Head of caudate nucleus (tissue), 42 donors: ENCODE measurements around the gene ARL4C.
"Not testable (repeated sequence)": the region's sequence is repeated elsewhere in the genome, so short reads cannot be mapped to it uniquely, and the experiment has no call there.

Source experiments
- DNase-seq, 42 donors: peaks; one replicate each; pipeline versions ENCODE4 v3.0.0 to v3.0.0-alpha.2; 2020 to 2021; ENCODE audit warnings: mixed read lengths in 7 of 42
- intact Hi-C: fragments of 100-400 bp; cut with DNase I; formaldehyde crosslinking; loops from one replicate; pipeline ENCODE4 v1.15.0; 2022

Gene ARL4C

DNA sequence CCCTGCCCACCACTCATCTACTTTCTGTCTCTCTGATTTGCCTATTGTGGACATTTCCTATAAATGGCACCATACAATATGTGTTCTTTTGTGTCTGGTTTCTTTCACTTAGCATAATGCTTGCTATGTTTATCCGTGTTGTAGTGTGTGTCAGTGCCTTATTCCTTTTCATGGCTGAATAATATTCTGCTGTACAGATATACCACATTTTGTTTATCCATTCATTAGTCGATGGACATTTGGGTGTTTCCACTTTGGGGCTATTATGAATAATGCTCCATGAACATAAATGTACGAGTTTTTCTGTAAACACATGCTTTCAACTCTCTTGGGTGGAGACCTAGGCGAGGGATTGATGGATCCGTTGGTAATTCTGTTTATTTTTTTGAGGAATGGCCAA lies 15.6 kb downstream of the ARL4C start:
- no peak for DNase-seq
- intact Hi-C loops = no loop called here

DNA sequence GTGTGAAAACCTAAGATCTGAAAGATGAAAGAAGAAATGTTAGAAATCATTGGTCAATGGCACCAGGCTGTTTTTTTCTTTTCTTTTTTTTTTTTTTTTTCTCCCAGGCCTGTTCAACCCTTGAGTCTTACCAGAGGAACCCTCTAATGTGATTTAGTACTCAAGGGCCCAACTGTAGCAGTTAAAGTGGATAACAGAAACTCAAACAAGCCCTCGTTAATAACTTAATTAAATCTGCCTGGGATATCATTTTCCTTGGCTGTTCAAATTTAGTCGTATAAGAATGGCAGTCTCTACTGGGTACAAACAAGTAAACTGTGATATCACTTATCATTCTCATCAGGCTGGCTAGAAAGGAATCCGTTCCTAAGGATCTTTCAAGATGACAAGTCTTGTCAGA lies 16.5 kb downstream of the ARL4C start:
- no peak for DNase-seq
- intact Hi-C loops = no loop called here

DNA sequence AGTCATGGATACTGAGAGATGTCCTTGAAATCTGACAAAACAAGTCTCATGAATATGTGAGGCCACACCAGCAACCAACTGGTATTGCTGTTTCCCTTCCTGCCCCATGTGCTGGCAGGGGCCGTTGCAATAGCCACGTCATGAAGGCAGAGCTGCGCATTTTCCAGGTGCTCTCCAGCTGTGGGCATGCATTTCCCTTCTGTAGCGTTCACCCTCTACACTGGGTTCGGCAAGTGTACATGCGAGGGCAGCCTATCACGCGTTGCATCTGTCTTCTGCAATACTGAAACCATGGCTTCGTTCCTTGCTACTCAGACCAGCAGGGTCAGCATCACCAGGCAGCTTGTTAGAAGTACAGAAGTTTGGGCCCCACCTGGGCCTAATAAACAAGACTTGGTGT lies 17.4 kb downstream of the ARL4C start:
- DNase-seq = no peak
- intact Hi-C loops = no loop called here

DNA sequence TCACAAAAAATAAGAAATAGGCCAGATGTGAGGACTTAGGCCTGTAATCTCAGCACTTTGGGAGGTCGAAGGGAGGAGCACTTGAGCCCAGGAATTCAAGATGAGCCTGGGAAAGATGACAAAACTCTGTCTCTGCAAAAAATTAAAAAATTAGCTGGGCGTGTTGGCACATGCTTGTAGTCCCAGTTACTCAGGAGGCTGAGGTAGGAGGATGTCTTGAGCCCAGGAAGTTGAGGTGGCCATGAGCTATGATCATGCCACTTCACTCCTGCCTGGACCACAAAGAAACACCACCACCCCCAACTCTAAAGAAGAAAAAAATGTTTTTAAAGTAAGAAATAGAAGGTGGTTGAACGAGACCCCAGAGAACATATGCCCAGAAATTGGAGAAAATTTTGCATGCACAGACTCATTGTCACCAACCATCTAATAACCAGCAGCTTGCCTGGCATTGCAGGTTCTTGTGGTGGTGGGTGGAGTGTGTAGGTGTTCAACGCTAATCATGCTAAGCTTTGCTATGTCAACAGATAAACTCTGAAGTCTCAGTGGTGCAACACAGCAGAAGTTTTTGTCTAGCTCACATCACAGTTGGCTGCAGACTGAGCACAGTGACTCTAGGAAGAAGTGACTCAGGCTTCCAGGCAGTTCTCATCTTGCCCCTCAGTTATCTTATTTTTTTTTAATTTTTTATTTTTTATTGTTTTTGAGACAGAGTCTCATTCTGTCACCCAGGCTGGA lies 18.6 kb downstream of the ARL4C start:
- no peak for DNase-seq
- intact Hi-C loops = no loop called here

DNA sequence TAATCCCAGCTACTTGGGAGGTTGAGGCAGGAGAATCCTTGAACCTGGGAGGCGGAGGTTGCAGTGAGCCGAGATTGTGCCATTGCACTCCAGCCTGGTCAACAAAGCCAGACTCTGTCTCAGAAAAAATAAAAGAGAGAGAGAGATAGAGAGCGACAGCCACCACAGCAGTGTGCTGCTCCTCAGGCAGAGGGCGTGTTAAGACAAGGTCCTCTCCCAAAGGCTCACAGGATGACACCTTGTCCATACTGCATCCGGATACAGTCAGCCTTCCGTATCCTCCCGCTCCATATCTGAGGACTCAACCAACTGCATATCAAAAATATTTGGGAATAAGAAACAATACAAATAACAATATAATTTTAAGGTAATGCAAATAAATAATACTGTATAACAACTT lies 20.1 kb downstream of the ARL4C start:
- intact Hi-C loops = no loop called here
- DNase-seq = no peak

DNA sequence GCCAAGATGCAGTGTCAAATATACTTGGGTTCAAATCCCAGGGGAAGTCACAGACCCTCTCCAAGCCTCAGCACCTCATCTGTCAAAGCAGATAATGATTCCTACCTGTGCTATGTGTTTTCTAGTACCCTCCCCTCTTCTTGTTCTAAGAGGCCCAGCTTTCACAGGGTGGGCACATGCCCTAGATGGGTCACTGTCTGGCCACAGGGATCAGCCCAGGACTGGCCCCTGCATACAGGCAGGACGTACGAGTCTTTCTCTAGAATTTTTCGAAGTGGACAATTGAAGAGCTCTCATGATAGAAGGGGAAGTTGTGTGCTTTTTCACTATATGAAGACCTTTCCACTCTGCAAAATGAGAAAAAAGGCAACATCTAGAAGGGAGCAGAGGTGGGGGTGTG lies 22.2 kb downstream of the ARL4C start:
- intact Hi-C loops = no loop called here

DNA sequence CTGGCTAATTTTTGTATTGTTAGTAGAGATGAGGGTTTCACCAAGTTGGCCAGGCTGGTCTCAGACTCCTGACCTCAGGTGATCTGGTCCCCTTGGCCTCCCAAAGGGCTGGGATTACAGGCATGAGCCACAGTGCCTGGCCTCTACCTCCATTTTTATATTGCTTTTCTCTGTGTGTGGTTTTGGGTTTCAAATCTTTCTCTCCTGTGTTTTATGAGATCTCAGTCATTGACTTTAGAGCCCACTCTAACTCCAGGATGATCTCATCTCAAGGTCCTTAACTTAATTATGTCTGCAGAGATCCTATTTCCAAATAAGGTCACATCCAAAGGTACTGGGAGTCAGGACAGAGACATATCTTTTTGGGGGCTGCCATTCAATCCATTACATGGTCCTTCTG lies 24.7 kb downstream of the ARL4C start:
- intact Hi-C loops = no loop called here
- DNase-seq = no peak

More for the DNA sequence above, 22.2 kb downstream of the ARL4C start:
- no peak for DNase-seq

DNA sequence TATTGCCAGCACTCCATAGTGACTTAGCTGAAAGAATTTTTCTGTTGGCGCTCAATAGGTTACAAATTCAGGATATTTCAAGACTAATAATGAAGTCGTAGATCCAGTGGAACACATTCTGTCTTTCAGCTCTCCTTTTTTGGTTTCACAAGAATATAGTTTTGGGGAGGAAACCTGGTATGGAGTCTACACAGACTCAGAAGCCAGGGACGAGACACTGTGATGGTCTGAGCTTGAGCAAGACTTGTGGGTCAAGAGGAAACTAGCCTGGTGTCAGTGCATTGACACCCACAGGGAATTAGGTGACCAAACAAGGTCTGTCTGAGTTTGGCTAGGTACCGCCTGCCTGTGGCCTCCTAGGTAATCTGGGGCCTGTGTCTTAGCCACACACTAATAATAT lies 26.9 kb downstream of the ARL4C start:
- no peak for DNase-seq
- intact Hi-C loops = no loop called here

DNA sequence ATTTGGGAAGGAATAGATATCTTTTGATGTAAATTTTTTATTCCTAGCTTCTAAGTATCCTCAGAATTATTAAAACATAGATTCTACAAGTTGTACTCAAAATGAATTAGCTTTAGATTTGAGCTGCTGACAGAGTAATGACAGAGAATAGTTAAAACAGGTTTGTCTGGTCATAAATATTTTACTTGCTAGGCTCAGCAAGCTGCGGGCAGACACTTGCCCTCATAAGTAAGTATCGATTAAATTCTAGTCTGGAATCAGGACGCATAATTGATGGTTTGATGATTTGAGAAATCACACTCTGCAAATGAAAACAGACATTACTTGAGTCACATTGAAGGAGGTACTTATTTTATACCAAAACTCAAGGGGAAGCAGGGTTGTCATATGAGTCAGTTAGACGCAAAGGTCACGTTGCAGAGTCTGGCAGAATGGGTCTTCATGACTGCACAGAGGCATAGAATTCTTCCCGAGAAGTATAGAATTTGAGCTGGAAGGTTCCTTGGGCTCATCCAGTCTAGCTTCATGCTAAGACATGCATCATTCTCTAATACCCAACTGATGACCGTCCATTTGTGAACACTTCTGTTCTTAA lies 27.5 kb downstream of the ARL4C start:
- DNase-seq = no peak
- intact Hi-C loops = no loop called here

DNA sequence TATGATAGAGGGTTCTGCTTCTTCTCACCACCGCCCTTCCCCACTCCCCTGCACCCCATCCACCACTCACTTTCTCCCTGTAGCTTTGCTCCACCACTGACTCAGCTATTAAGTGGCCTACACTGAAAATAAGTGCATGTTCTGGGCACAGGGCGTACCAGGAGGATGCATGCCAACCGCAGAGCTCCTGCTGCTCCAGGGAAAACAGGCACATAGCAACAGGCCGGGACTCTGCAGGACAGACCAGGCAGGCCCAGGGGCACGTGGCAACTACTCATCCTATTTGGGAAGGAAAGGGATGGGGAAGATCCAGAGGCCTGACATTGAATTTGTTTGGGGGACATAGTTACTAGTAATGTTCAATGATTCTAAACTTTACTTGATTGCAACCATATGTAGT lies 28.4 kb downstream of the ARL4C start:
- DNase-seq = peak in 21 of 42 donors; percentile 6 to 65 (median 26)
- intact Hi-C loops = no loop called here

DNA sequence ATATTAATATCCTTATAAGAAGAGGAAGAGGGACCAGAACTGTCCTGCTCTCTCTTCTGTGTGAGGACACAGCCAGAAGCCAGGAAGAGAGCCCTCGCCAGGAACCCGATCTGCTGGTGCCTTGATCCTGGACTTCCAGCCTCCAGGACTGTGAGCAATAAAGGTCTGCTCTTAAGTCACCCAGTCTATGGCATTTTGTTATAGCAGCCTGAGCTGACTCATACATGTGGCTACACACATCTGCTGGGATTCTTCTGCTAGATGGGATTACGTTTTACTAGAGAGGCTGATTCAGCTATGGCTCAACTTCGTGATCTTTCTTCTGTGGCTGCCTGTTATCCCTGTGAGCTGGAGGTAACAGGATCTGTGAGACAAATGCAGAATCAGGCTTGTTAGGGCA lies 29.6 kb downstream of the ARL4C start:
- DNase-seq = no peak
- intact Hi-C loops = no loop called here

DNA sequence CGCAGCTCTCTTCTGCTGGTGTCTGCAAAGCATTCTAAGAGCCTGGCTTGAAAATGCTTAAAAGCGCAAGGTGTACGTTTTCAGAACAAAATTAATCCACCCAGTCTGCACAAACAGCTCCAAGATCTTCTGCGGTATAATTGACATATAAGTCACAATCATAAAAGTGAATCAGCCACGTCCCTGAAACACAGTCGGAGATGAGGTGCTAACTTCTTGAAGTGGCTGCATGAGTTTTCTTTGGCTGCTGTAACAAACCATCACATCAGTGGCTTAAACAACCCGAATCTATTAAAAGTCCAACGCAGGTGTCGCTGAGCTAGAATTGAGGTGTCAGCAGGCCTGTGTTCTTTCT lies 32.6 kb downstream of the ARL4C start:
- DNase-seq = no peak
- intact Hi-C loops = no loop called here

DNA sequence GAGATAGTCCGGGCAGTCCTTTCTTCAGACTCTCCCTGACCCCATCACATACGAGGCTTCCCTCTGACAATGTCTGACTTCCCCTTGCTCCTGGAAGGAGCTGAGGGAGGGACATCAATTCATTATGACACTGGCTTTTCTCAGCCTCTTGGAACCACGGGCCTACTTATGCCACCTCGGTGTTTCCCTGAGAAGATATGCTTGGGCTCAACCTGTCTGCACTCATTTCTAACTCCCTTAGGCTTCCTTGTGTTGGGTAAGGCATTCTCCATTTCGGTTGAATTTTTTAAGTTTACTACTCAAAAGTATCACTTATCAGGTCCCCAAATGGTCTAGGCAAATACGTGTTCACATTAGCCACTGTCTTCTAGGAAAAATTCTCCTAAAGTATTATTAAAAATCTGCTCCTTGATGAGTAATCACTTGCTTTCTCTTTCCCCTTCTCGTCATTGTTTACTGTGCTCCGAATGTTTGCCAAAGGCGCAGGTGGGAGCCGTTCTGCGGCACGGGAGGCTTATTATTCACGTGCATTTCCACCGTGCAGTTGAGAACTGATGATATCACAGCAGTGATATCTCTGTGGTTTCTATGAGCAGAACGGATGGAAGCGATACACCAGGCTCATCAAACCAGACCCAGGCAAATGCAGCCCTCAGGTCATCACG lies 33.1 kb downstream of the ARL4C start:
- no peak for DNase-seq
- intact Hi-C loops = no loop called here

DNA sequence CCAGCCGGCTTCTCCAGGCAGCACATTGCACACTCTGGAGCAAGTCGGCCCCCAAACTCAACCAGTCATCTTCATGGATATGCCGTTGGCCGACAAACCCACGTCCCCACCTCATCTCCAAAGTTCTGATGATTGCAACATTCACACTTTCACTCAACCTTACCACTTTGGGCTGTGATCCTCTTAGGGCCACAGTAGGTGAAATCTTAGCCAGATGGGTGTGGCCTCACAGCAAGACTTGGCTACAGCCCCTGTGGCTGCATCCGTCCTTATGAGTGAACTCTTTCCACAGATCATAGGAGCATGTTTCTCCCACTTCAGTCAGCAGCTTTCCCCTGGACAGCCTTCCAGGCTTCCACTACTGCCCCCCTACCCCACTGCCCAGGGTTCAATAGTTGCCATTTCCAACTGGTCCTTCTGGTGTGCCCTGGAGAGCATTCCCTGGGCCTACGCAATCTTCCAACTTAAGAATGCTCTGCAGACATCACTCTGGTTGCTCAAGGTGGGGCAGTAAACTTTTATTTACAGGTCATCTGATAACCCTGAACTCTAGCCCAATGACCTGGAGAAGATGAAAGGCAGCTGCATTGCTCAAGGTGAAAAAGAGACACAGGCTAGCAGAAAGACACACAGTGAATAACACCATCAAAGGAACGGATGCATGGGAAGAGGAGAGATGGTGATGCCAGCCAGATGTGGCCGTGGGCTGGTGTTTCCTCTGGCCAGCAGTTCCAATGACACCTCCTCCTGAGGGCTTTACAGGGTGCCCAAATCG lies 34.5 kb downstream of the ARL4C start:
- intact Hi-C loops = no loop called here
- no peak for DNase-seq

DNA sequence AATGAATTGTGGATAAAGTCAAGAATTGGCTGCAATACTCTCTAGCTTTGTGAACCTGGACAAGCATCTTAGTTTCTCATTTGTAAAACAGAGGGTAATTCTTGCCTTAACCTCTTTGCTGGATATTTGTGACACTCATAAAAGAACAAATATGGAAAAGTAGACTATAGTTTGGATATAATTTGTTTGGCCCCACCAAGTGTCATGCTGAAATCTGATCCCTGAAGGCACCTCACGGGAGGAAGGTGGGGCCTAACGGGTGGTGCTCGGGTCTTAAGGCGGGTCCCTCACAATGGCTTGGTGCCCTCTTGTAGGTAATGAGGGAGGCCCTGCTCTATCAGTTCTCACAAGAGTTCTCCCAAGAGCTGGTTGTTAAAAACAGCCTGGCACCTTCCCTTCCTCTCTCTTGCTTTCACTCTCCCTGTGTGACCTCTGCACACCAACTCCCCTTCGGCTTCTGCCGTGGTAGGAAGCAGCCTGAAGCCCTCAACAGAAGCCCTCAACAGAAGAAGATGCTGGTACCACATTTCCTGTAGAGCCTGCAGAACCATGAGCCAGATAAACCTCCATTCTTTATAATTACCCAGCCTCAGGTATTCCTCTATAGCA lies 37.4 kb downstream of the ARL4C start:
- no peak for DNase-seq
- intact Hi-C loops = no loop called here

DNA sequence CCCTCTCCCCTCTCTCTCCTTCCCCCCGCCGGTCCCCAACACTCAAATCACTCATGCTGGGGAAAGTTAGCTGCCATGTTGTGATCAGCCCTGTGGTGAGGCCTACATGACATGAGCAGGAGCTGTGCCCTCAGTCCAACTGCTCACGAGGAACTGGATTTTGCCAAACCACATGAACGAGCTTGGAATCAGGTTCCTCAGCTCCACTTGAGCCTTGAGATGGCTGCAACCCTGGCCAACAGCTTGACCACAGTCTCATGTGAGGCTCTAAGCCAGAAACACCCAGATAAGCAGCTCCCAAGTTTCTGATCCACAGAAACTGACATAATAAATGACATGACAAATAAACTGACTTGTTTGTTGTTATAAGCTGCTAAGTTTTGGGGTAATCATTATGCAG lies 38.4 kb downstream of the ARL4C start:
- intact Hi-C loops = no loop called here
- DNase-seq = no peak

DNA sequence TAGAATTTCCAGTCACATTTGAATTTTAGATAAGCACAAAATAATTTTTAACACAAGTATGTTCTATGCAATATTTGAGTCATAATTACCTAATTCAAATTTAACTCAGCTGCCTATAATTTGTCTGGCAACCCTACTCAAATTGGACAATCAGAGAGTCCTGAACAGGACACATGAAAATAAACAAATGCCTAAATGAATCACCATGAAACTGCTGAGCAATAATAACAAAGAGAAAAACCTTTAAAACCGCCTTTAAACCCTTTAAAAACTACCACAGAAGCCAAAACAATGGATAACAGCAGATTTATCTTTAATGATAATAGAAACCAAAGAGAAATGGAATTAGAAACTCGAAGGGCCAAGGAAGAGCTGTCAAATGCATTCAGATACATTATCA lies 39.5 kb downstream of the ARL4C start:
- intact Hi-C loops = no loop called here
- no peak for DNase-seq

DNA sequence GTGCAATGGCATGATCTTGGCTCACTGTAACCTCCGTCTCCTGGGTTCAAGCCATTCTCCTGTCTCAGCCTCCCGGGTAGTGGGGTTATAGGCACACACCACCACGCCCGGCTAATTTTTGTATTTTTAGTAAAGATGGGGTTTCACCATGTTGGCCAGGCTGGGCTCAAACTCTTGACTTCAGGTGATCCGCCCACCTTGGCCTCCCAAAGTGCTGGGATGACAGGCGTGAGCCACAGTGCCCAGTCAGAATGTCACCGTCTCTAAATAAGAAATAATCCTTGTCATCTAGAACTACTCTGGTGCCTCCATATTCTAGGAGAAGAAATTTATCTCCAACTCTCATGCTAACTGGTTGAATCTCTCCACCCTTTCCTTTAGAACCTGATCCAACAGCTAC lies 41.6 kb downstream of the ARL4C start:
- intact Hi-C loops, DNase-seq: not testable (repeated sequence)

DNA sequence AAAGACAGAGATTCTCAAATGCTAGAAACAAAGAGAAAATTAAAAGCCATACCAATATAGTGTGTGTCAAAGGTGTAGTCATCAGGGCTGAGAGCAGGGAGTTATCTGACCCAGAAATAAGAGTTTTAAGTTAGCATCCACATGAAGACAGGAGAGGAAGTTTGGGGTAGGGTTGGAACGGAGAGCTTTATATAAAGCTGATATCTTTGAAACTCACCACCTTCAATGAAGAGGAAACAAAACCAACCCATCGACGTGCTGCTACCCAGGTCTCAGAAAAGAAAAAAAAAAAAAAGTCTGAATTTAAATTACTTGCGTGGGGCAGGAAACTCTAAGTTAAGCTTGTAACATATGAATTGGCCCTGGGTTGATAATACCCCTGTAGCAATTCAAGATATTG lies 42.4 kb downstream of the ARL4C start:
- no peak for DNase-seq
- intact Hi-C loops = no loop called here

DNA sequence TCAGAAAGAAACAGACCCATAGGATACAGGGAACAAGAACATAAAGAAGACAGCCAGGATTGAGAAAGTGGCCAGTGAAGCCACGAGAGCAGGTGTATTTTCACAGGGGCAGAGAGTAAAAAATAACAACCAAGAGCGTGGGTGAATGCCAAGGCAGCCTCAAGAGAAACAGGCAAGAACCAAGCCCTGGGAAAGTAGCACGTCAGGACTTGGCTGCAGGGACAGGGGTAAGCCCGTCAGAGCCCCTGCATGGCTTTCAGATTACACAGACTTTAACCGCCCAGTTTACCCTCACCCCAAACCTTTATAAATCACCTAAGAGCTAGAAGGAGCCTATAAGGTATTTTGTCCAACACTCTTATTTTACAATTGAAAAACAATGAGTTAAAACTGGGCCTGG lies 43.7 kb downstream of the ARL4C start:
- intact Hi-C loops = no loop called here

More for the DNA sequence above, 43.7 kb downstream of the ARL4C start:
- DNase-seq = no peak
